Stimulated activated CD8-positive, alpha-beta memory T cell treated with anti-CD3 and anti-CD28 coated beads, Interleukin-15, amount 100 ng/mL, for 24 hours (primary cell): ENCODE measurements around the gene SLC25A52.
"Not testable (repeated sequence)": the region's sequence is repeated elsewhere in the genome, so short reads cannot be mapped to it uniquely, and the experiment has no call there.

Source experiments
- DNase-seq: peaks from one replicate; pipeline ENCODE4 v3.0.0-alpha.2; 2020; ENCODE audit warnings: low read depth

Gene SLC25A52

DNA sequence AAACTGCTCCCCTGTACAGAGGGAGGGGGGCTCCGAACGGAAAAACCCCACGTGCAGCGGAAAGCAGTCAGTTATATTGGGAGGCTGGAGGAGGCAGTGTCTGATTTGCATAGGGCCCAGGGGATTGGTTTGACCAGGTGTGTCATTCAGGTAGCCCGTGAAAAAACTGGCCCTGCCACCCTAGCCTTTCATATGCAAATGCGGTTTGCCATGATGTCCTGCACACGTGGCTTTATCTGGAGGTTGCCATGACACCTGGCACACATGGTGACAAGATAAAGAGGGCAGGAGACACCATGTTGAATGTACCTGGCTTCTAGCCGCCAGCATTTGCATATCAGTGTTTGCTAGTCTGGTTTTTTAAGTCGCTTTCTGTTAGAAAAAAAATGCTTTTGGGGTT lies 20.5 kb downstream of the SLC25A52 start:
- DNase-seq = no peak

DNA sequence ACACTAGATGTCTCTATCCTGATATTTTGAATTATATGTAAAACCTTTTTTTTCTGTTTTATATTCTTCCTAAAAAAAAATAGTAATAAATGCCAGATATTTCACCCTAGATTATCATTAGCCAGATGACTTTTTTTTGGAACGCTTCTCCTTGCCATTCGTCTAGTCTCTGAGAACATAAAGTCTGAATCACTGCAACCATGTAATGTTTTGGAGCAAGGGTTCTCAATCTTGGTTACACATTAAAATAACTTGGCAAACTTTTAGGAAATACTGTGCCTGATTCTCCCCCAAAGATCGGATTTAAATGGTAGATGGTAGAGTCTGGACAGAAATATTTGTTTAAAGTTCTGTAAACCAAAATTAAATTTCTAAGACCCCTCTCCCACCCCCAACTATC lies 21.0 kb downstream of the SLC25A52 start:
- no peak for DNase-seq

- no peak for DNase-seq
Measured at GRCh38 chr18:31738460-31739407, 21.9 kb downstream of the SLC25A52 start.

- no peak for DNase-seq
Measured at GRCh38 chr18:31736630-31737029, 24.1 kb downstream of the SLC25A52 start.

DNA sequence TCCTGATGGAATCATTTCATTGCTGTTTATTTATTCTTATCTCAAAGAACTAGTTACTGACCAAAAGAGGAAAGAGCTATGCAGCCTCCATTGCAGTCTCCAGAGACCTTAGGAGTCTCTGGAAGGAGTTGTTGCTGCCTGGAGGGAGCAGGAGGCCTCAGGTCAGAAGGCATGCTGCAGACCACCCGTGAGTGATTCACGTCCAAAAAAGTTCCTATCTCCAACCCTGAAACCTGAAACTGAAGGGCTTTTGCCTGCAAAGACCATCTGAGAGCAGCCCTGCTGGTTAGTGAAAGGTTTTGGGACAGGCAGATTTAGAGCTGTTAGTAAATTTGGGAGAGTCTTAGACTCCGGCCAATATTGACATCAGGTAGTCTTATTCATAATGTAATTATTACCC lies 29.1 kb downstream of the SLC25A52 start:
- no peak for DNase-seq

- DNase-seq = not testable (repeated sequence)
Measured at GRCh38 chr18:31729196-31729595, 31.5 kb downstream of the SLC25A52 start.

DNA sequence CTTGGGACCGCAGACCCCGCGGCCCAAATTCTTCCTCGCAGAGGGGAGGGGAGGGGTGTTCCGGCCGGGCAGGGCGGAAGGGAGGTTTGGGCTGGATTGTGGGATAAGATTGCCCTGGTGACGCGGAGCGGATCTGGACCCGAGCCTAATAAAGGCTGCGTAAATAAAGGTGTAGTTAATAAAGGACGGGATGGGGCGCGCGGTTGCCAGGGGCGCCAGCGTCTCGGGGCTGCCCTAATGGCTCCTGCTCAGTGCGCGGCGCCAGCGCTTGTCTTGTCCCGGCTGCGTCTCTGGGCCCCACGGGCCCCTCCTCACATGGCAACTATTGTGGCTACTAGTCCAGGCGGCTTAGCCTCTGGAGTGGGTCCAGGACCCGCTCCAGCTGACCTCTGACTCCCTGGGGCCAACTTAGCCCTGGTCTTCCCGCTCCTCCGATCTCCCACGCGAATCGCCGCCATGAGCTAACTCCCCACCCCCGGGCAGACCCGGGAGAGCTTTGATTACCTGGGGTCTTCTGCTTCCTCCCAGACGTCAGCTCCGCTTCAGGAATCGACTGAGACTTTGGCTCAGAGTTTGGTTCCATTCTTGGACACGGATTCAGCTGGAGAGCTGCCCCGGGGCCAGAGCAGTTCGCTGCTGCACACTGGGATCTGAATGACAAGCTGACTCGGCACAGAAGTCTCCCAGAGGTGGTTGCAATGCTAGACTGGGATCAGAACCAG lies 36.5 kb downstream of the SLC25A52 start:
- no peak for DNase-seq

DNA sequence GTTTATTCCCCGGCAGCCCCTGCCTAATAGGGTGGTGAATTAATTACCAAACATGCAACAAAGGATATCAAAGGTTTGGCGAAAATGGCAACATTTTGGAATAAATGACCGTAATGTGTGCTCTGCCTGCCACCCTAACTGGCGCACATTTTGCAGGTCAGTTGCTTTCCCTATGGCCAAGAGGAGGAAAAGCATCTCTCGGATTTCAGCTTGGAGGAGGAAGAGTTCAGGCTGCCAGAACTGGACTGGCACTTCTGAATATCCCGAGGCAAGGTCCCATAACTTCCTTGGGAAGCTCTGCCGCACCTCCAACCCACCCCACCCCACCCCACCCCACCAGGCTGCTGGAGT lies 37.1 kb downstream of the SLC25A52 start:
- no peak for DNase-seq

DNA sequence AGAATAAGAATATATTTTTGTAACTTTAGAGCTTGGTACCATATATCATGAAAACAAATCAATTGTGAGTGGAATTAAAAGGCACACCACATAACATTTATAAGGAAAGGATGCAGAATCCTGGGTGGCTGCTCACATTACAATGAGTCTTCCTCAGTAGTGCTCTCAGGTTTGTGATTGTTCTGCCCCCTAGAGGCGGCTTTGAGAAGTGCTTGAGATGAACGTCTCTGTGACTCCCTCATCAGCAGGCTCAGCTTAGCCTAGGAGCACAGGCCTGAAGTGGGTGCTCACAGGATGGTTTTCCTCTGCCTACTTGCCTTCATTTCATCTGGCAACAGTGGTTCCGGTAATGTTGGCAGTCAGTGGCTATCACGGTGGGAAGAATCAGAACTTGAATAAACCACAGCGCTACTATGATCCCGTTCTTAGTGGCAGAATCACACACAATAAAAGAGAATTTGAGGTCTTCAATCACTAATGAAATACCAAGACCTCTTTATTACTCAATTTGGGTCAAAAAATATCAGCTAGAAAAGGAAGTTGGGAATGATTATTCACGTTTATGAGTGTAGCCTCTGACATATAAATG lies 38.2 kb downstream of the SLC25A52 start:
- DNase-seq = peak; percentile 44

- no peak for DNase-seq
Measured at GRCh38 chr18:31721601-31722000, 39.1 kb downstream of the SLC25A52 start.

GRCh38 chr18:31720867-31721266 lies 39.8 kb downstream of the SLC25A52 start:
- DNase-seq = no peak

DNA sequence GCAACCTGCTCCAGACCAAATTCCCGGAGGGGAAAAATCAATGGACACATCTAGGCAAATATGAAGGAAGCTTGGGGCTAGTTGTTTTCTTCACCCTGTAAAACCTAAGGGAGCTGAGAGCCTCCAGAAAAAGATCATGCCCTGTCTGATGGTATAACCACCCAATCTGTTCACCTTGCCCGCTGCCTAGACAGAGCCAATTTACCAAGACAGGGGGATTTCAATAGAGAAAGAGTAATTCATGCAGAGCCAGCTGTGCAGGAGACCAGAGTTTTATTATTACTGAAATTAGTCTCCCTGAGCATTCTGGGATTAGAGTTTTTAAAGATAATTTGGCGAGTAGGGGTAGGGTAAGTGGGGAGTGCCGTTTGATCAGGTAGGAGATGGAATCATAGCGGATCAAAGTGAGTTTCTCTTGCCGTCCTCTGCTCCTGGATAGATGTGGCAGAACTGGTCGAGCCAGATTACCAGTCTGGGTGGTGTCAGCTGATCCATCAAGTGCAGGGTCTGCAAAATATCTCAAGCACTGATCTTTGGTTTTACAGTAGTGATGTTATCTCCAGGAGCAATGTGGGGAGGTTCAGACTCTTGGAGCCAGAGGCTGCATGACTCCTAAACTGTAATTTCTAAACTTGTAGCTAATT lies 41.2 kb downstream of the SLC25A52 start:
- DNase-seq = no peak

- DNase-seq = no peak
Measured at GRCh38 chr18:31718386-31718785, 42.3 kb downstream of the SLC25A52 start.

DNA sequence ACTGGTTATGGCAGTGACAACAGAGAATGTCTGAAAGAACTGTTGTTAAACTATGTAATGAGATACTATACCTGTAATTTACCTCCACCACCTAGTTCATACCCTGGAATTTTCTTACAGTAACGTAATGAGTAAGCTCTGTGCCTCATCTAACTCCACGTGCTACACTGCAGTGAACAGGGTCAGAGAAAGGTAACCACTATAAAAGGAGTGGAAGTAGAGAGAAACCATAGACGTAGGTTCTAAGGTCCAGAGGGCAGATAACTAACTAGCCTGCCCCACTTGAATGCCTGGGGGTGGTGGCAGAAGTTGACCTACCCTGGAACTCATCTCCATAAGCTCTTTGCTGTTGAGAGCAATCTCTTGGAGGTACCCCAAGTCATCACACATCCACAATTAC lies 44.3 kb downstream of the SLC25A52 start:
- DNase-seq = no peak

DNA sequence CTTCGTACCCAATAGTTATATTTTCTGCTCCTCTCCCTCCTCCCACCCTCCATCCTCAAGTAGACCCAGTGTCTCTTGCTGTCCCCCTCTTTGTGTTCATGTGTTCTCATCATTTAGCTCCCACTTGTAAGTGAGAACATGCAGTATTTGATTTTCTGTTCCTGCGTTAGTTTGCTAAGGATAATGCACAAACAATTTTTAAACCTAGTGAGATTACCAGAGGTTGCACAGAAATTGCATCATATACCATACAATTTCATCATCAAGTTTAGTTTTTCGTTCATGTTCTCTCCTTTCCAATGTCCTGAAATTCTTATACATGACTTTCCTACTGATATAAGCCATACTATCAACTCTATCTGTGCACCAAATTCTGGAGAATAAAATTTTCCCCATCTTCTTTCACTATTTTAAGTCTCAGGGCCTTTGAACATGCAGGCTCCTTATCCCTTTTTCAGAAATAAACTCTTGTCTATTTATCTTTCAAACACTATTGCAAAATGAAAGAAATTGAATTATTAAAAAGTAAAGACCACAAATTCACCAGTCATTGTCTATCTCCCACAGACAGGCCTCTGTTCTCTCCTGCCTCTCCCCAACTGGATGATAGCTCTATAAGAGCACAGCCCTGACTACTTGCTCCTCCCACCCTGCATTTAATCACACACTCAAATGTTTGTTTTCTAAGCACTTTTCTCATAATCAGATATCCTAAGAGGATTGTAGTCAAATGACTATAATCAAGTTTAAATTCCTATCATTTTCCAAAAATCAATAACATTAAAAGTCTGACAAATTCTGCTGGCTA lies 49.1 kb downstream of the SLC25A52 start:
- no peak for DNase-seq

DNA sequence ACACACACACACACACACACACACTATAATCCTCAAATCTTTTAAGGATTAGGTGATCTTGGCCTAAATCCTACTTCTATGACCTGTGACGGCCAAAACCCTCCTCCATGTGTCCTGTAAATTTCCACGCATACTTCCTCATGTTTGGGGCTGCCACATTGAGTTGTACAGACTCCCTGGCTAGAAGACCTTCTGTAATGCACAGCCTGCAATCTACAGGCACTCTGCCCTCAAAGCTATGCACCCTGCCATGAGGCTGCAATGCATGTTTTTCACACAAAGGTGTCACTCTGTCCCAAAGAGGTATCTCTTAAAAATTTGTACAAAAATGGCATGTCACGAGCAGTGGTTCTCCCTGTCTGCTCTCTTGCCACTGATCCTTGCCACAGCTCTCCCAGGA lies 49.9 kb downstream of the SLC25A52 start:
- no peak for DNase-seq
